AG04450 (cell line): ENCODE results near the gene TPST1. TPM values are rescaled to one million over a fixed set of nuclear protein-coding genes. Genes with fewer than 3 reads are reported as not detected.
"Not testable (repeated sequence)": the region's sequence is repeated elsewhere in the genome, so short reads cannot be mapped to it uniquely, and the experiment has no call there.

Experiments
- CTCF ChIA-PET: fragments of 300-600, 350-600 bp; formaldehyde crosslinking; extraction: SDS; loops from one replicate; lab custom pipeline; 2022; ENCODE audit warnings: antibody characterized with exemption, inconsistent platforms; lab: Charles Lee
- POLR2A ChIA-PET: fragments of 350-600 bp; formaldehyde crosslinking; extraction: SDS; loops from one replicate; lab custom pipeline; 2021; ENCODE audit warnings: antibody characterized with exemption, inconsistent platforms; lab: Yijun Ruan, JAX
- DNase-seq: peaks from one replicate; pipeline ENCODE4 v3.0.0-alpha.2; 2011; ENCODE audit warnings: low read depth, low spot score
- H3K27ac ChIP-seq: one replicate; pipeline ENCODE4 v1.5.1; 2012; ENCODE audit warnings: low read depth, low read length, control low read depth
- H3K27me3 ChIP-seq: one replicate; pipeline ENCODE4 v1.6.0; 2012; ENCODE audit warnings: low read length; ENCODE audit not compliant: control insufficient read depth, insufficient read depth
- H3K4me3 ChIP-seq: 2 replicates; pipeline ENCODE4 v1.5.1; 2011; ENCODE audit warnings: mild to moderate bottlenecking, low read depth, low read length, control low read depth
- H3K9me3 ChIP-seq: 2 replicates; pipeline ENCODE4 v1.5.1; 2012; ENCODE audit warnings: low read length; ENCODE audit not compliant: control insufficient read depth, insufficient read depth
- polyA plus RNA-seq: library from polyadenylated mRNA; depleted of rRNA; stranded (reverse); fragments of >200 nt; gene quantifications from 2 replicates; pipeline ENCODE4 v1.2.3, GENCODE V29; 2011
- TF ChIP-seq, protein P1 (sequence below): IDR thresholded peaks from 2 replicates; pipeline ENCODE4 v1.5.1; 2011; ENCODE audit warnings: low read depth, low read length, control low read depth, inconsistent platforms

Gene TPST1
- polyA plus RNA-seq, 1 experiment: 129 TPM

DNA sequence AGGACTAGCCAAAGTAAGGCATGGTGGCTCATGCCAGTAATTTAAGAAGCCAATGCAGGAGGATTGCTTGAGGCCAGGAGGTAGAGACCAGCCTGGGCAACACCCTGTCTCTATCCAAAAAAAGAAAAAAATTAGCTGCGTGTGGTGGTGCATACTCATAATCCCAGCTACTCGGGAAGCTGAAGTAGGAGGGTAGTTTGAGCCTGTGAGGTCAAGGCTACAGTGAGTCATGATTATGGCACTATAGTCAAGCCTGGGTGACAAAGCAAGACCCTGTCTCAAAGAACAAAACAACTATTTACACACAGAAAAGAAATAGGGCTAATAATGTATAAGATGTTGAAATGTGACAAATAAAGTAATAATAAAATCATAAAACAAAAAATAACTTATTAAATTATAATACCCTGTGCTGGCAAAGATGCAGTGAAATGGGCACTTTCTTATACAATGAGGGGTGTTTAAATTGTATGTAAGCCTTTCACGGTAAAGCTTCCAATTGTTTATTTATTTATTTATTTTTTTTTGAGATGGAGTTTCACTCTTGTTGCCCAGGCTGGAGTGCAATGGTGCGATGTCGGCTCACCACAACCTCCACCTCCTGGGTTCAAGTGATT is 175.2 kb downstream of the TPST1 start:
- TF ChIP-seq, protein P1, sequence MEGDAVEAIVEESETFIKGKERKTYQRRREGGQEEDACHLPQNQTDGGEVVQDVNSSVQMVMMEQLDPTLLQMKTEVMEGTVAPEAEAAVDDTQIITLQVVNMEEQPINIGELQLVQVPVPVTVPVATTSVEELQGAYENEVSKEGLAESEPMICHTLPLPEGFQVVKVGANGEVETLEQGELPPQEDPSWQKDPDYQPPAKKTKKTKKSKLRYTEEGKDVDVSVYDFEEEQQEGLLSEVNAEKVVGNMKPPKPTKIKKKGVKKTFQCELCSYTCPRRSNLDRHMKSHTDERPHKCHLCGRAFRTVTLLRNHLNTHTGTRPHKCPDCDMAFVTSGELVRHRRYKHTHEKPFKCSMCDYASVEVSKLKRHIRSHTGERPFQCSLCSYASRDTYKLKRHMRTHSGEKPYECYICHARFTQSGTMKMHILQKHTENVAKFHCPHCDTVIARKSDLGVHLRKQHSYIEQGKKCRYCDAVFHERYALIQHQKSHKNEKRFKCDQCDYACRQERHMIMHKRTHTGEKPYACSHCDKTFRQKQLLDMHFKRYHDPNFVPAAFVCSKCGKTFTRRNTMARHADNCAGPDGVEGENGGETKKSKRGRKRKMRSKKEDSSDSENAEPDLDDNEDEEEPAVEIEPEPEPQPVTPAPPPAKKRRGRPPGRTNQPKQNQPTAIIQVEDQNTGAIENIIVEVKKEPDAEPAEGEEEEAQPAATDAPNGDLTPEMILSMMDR: no peak
- ChIA-PET CTCF (interaction anchor here (0.6 kb wide), 1 partner anchor 22 kb away, joined by 3 read pairs; no protein-coding TSS in a partner anchor), POLR2A (interaction anchor here (0.6 kb wide), 1 partner anchor 10 kb away, joined by 6 read pairs; no protein-coding TSS in a partner anchor)

DNA sequence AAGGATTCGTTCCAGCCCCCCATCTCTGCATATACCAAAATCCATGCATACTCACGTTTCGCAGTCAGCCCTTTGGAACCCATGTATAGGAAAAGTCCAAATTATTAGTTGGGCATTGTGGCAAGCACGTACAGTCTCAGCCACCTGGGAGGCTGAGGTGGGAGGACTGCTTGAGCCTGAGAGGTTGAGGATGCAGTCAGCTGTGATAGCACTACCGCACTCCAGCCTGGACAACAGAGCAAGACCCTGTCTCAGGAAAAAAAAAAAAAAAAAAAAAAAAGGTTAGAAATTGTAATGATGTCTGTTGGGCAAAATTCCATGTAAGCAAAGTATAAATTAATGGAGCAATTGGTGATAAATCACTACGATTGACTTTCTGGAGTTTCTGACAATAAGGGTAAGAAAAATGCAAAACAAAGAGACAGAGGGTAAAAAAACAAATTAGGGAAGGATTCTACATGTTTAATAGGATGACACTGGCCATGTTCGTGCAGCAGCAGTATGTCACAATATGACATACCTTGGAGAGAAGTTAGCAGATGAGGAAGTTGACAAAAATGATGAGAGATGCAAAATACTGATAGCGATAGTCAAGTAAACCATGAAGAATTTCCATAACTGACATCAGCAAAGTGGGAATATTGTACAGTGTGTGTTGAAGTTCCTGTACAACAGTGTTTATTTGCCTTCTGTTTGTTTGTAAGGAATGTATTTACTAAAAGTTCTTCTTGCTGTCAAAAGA is 177.2 kb downstream of the TPST1 start:
- CTCF ChIA-PET, DNase-seq, POLR2A ChIA-PET, H3K27ac ChIP-seq, H3K27me3 ChIP-seq, H3K4me3 ChIP-seq: not testable (repeated sequence)
- peaks cover 23% of the 10 kb centered on the region for H3K9me3 ChIP-seq

More for the DNA sequence above, 175.2 kb downstream of the TPST1 start:
- Histone ChIP-seq H3K4me3 (no peak overlapping the region), H3K9me3 (peaks cover 33% of the 10 kb centered on the region), H3K27me3 (no peaks in the 10 kb centered on the region), H3K27ac (no peak overlapping the region)
- no peak for DNase-seq

DNA sequence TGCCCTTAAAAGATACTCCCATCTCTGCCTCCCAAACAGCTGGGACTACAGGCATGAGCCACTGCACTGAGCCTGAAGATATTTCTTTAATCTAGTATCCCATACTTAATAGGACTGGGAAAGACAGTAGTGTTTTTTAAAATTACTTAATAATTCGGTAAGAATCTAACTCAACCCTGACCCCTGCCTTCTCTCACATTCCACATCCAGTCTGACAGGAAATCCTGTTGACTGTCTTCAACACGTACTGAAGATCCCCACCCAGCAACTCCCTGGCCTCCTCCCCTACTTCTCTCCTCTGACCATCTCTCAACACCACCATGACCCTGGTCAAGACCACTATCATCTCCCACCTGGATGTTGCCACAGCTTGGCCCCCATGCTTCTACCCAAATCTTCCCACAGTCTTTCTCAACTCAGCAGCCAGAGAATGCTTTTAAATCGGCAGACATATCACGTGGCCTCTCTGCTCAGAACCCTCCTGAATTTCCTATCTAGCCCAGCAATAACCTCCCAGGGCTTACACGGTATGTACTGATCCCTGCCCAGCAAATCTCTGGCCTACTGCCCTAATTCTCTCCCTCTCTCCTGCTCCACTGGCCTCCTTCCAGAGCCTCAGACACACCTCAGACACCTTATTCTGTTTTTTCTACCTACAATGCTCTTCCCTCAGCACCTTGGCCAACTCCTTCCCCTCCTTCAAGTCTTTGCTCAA is 180.2 kb downstream of the TPST1 start:
- H3K27ac ChIP-seq, CTCF ChIA-PET, H3K9me3 ChIP-seq, DNase-seq, POLR2A ChIA-PET, H3K27me3 ChIP-seq, H3K4me3 ChIP-seq: not testable (repeated sequence)

DNA sequence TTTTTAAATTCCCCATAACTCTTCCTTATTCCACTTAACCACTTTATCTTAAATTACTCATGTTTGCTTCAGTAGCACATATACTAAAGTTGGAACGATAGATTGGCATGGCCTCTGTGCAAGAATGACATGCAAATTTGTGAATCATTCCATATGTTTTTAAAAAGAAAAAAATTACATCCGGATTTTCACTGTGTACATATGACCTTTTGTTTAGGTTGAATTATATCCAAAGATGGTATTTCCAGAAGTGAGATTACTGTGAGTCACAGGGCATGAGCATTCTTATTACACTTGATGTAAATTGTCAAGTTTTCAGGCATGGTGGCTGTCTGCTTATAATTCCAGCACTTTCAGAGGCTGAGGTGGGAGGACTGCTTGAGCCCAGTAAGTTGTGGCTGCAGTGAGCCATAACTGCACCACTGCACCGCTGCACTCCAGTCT is 190.0 kb downstream of the TPST1 start:
- H3K4me3 ChIP-seq, H3K27me3 ChIP-seq, POLR2A ChIA-PET, H3K9me3 ChIP-seq, H3K27ac ChIP-seq, CTCF ChIA-PET: not testable (repeated sequence)
- DNase-seq: peak; percentile 23

DNA sequence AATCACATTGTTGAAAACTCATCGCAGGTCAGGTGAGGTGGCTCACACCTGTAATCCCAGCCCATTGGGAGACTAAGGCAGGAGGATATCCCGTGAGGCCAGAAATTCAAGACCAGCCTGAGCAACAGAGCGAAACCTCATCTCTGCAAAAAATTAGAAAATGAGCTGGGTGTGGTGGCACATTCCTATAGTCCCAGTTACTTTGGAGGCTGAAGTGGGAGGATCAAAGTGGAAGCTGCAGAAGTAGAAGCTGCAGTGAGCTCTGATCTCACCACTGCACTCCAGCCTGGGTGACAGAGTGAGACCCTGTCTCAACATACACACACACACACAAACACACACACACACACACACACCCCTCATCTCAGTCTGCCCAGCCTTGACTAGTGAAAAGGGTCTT is 190.9 kb downstream of the TPST1 start:
- not testable (repeated sequence) for DNase-seq

DNA sequence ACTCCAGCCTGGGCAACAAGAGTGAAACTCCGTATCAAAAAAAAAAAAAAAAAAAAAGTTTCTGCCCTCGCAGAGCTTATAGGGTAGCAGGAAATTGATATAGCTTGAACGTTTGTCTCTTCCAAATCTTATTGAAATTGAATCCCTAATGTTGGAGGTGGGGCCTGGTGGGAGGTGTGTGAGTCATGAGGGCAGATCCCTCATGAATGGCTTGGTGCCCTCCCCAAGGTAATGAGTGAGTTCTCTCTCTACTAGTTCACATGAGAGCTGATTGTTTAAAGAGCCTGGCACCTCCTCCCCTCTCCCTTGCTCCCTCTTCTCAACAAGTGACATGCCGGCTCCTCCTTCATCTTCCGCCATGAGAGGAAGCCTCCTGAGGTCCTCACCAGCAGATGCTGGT is 193.7 kb downstream of the TPST1 start:
- peaks cover 13% of the 10 kb centered on the region for H3K9me3 ChIP-seq
- DNase-seq, CTCF ChIA-PET, H3K4me3 ChIP-seq, H3K27me3 ChIP-seq, H3K27ac ChIP-seq: not testable (repeated sequence)
- POLR2A ChIA-PET: interaction anchor here (0.6 to 0.7 kb wide), 2 partner anchors 15 to 36 kb away, joined by 5 read pairs; no protein-coding TSS in a partner anchor

More for the DNA sequence above, 190.9 kb downstream of the TPST1 start:
- H3K4me3 ChIP-seq, H3K27ac ChIP-seq, H3K9me3 ChIP-seq, CTCF ChIA-PET, POLR2A ChIA-PET, H3K27me3 ChIP-seq: not testable (repeated sequence)

DNA sequence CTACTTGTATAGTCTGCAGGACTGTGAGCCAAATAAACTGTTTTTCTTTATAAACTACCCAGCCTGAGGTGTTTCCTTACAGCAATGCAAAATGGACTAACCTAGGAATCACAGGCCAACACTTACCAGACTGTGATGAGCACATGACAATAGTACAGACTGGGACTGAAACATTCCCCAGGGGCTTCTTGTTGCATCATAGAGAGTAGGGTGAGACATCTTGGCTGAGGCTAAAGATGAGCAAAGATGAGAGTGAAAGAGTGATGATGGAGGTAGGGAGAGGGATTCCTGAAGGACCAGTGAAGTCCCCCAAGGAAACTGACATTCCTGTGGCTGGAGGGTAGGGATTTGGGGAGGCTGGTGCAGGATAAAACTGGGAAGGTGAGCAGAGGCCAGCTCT is 194.4 kb downstream of the TPST1 start:
- CTCF ChIA-PET: no interaction called here
- Histone ChIP-seq H3K9me3 (peaks cover 13% of the 10 kb centered on the region), H3K4me3 (no peak overlapping the region), H3K27me3 (no peaks in the 10 kb centered on the region), H3K27ac (no peak overlapping the region)
- POLR2A ChIA-PET: no interaction called here
- no peak for DNase-seq
- TF ChIP-seq, protein P1: no peak
